Testis (tissue), 2 donors: ENCODE data around the gene NUDCD3.

Experiments used
- CTCF ChIP-seq, 3 experiments: fragments of 450-650 bp in 2 of 3; fragments of 200-600 bp in 1 of 3; sonication (generic) in 1 of 3; IDR thresholded peaks; one replicate each; pipeline ENCODE4 v1.5.1; 2016 to 2019; ENCODE audit warnings: antibody characterized with exemption in 3 of 3, mild to moderate bottlenecking in 2 of 3, moderate library complexity in 1 of 3
- POLR2A ChIP-seq: fragments of 450-650 bp; IDR thresholded peaks from one replicate; pipeline ENCODE4 v1.6.1; 2017; ENCODE audit warnings: antibody characterized with exemption, mild to moderate bottlenecking, moderate library complexity

DNA sequence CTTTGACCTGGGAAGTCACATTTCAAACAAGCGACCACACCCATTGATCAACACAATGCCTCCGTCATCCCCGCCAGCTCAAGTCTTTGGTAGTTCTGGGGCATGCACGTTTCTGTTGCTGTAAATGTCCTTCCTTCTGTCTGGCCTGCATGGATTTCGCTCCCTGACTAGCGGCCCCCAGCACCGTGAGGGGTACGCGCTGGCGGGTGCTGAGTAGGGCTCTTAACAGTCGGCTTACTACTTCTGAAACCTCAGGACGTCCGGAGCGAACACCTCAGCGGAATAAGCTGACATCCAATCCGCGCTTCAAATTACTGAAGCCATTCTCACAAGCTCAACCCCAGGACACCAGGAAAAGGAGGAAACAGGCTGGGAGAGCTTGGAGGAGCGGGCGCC lies 505 bp downstream of the NUDCD3 start:
- no peak for TF ChIP-seq CTCF (IDR thresholded peaks at IDR 0.05)
- no peak for TF ChIP-seq POLR2A
